ENCODE results near the gene ZNF780B. TPM values are rescaled to one million over a fixed set of nuclear protein-coding genes. Genes with fewer than 3 reads are reported as not detected.

Gene ZNF780B
- total and polyA plus RNA-seq, 11 donors, result 4.7 to 35.2 (median 17.3) TPM

- peaks cover 0 to 53% (median 18%) of the 10 kb centered on the region in 12 donors for H3K9me3 ChIP-seq
- TF ChIP-seq POLR2A (IDR thresholded peaks at IDR 0.05), result no peak
- ATAC-seq (no peak), DNase-seq (no peak)
- no peak overlapping the region for H3K4me3 ChIP-seq
- intact Hi-C loops (cut with DNase I), result no loop called here
- peaks cover 0 to 17% (median 13%) of the 10 kb centered on the region in 9 donors for H3K36me3 ChIP-seq
- H3K27ac ChIP-seq, result no peak overlapping the region
- H3K4me1 ChIP-seq, result peaks cover 0 to 6% (median 0%) of the 10 kb centered on the region in 12 donors
- no peaks in the 10 kb centered on the region for H3K27me3 ChIP-seq
These were observed 68.9 kb downstream of the ZNF780B start for GRCh38 chr19:39987167-39987566.

GRCh38 chr19:39986643-39987042, 69.4 kb downstream of the ZNF780B start:
- peaks cover 0 to 6% (median 0%) of the 10 kb centered on the region in 12 donors for H3K4me1 ChIP-seq
- peaks cover 0 to 22% (median 18%) of the 10 kb centered on the region in 9 donors for H3K36me3 ChIP-seq
- no peak overlapping the region for H3K4me3 ChIP-seq
- TF ChIP-seq, protein P1, sequence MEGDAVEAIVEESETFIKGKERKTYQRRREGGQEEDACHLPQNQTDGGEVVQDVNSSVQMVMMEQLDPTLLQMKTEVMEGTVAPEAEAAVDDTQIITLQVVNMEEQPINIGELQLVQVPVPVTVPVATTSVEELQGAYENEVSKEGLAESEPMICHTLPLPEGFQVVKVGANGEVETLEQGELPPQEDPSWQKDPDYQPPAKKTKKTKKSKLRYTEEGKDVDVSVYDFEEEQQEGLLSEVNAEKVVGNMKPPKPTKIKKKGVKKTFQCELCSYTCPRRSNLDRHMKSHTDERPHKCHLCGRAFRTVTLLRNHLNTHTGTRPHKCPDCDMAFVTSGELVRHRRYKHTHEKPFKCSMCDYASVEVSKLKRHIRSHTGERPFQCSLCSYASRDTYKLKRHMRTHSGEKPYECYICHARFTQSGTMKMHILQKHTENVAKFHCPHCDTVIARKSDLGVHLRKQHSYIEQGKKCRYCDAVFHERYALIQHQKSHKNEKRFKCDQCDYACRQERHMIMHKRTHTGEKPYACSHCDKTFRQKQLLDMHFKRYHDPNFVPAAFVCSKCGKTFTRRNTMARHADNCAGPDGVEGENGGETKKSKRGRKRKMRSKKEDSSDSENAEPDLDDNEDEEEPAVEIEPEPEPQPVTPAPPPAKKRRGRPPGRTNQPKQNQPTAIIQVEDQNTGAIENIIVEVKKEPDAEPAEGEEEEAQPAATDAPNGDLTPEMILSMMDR (IDR thresholded peaks at IDR 0.05), result no peak
- no peak for TF ChIP-seq POLR2A (IDR thresholded peaks at IDR 0.05)
- H3K27ac ChIP-seq, result no peak overlapping the region
- intact Hi-C loops (cut with DNase I), result no loop called here
- ATAC-seq, result no peak
- no peak for DNase-seq
- no peaks in the 10 kb centered on the region for H3K27me3 ChIP-seq
- H3K9me3 ChIP-seq, result peaks cover 0 to 53% (median 18%) of the 10 kb centered on the region in 12 donors

DNA sequence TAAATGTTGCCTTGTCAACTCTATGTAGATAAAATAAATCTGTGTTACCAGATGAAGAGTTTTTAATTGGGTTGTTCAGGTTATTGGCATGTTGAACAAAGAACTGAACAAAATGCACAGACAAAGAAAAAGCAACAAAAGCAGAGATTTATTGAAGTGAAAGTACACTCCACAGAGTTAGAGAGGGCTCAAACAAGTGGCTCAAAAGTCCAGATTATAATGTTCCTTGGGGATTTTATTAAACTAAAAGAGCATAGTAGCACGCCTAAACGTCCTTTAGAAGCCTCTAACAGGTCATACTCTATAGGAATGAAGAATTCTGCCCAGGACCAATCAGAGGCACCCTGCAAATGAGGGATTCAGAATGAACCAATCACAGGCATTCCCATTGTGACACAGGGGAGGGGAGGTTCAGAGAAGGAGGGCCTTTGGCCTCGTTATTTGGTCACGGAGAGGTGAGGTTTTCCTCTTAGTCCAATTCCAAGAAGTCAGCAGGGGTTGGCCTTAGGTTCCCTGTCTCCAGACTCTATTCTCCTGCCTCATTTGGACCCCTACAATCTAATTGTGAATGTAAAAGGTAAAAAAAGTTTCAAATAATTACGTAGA, 72.2 kb downstream of the ZNF780B start:
- peaks cover 0 to 53% (median 18%) of the 10 kb centered on the region in 12 donors for H3K9me3 ChIP-seq
- H3K4me1 ChIP-seq, result peaks cover 0 to 6% (median 0%) of the 10 kb centered on the region in 12 donors
- no peak for TF ChIP-seq POLR2A (IDR thresholded peaks at IDR 0.05)
- TF ChIP-seq, protein P1 (IDR thresholded peaks at IDR 0.05), result no peak
- no peak overlapping the region for H3K4me3 ChIP-seq
- DNase-seq, result no peak
- peaks cover 0 to 50% (median 47%) of the 10 kb centered on the region in 9 donors for H3K36me3 ChIP-seq
- no peak overlapping the region for H3K27ac ChIP-seq
- intact Hi-C loops (cut with DNase I), result no loop called here
- ATAC-seq, result no peak
- WGBS, 4 donors, result 83 to 96% (median 91%) methylated on average over 5 of the region's 5 CpGs
- H3K27me3 ChIP-seq, result no peaks in the 10 kb centered on the region

DNA sequence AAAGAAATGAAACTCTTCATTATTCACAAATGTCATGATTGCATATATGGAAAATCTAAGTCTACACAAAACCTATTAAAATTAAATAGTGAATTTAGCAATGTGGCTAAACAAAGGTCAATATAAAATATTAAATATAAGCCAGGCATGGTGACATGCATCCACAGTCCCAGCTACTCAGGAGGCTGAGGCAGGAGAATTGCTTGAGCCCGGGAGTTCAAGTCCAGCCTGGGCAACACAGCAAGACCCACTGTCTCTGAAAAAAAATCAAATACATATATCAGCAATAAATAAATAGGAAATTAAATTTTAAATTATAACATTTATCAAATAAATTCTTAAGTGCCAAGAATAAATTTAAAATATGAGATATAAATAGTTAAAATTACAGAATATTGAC, 73.1 kb downstream of the ZNF780B start:
- peaks cover 0 to 59% (median 56%) of the 10 kb centered on the region in 9 donors for H3K36me3 ChIP-seq
- TF ChIP-seq, protein P1 (IDR thresholded peaks at IDR 0.05), result no peak
- TF ChIP-seq POLR2A (IDR thresholded peaks at IDR 0.05), result no peak

More for the DNA sequence above, 73.1 kb downstream of the ZNF780B start:
- intact Hi-C loops (cut with DNase I), result no loop called here
- H3K4me3 ChIP-seq, result no peak overlapping the region
- WGBS, 4 donors, result 98 to 100% (median 100%) methylated on average over 1 of the region's 1 CpG
- peaks cover 0 to 6% (median 0%) of the 10 kb centered on the region in 12 donors for H3K4me1 ChIP-seq
- ATAC-seq, result no peak
- no peak for DNase-seq
- H3K9me3 ChIP-seq, result peaks cover 0 to 48% (median 18%) of the 10 kb centered on the region in 12 donors
- H3K27me3 ChIP-seq, result no peaks in the 10 kb centered on the region
- H3K27ac ChIP-seq, result no peak overlapping the region

Other genes starting within 250 kb of the ZNF780B start
- gene DYRK1B, start 222.1 kb downstream of the ZNF780B start, total RNA-seq, result 10 to 100 TPM; 12.8 to 49.1 (median 28.7) TPM
- 10 to 100 TPM; 13.8 to 19.7 TPM for gene DYRK1B, start 222.1 kb downstream of the ZNF780B start, polyA plus RNA-seq
- 10 to 100 TPM; 44.3 to 94.3 (median 70.5) TPM for gene FBL, start 209.9 kb downstream of the ZNF780B start, total RNA-seq
- 100 to 1,000 TPM in 1 of 2 donors, 10 to 100 TPM in 1; 72.5 to 169 TPM for gene FBL, start 209.9 kb downstream of the ZNF780B start, polyA plus RNA-seq
- 10 to 100 TPM in 3 of 9 donors, 1 to 10 TPM in 5, under 1 TPM in 1; 0.85 to 44.4 (median 6.3) TPM for gene FCGBP, start 121.6 kb downstream of the ZNF780B start, total RNA-seq
- 1 to 10 TPM in 1 of 2 donors, under 1 TPM in 1; 0.76 to 1.2 TPM for gene FCGBP, start 121.6 kb downstream of the ZNF780B start, polyA plus RNA-seq
- gene PSMC4, start 85.1 kb downstream of the ZNF780B start, total RNA-seq, result 100 to 1,000 TPM in 1 of 9 donors, 10 to 100 TPM in 8; 58.5 to 112 (median 78.6) TPM
- gene PSMC4, start 85.1 kb downstream of the ZNF780B start, polyA plus RNA-seq, result 100 to 1,000 TPM in 1 of 2 donors, 10 to 100 TPM in 1; 65.9 to 120 TPM
- 10 to 100 TPM in 3 of 9 donors, 1 to 10 TPM in 6; 4.2 to 14.4 (median 9.2) TPM for gene ZNF546, start 59.2 kb downstream of the ZNF780B start, total RNA-seq
- gene ZNF546, start 59.2 kb downstream of the ZNF780B start, polyA plus RNA-seq, result 1 to 10 TPM; 1.4 to 4.5 TPM
- gene ZNF780A, start 34.7 kb upstream of the ZNF780B start, total RNA-seq, result 10 to 100 TPM in 5 of 9 donors, 1 to 10 TPM in 4; 3.9 to 17.5 (median 11.0) TPM
- gene ZNF780A, start 34.7 kb upstream of the ZNF780B start, polyA plus RNA-seq, result 10 to 100 TPM; 10.3 to 17.0 TPM
- 10 to 100 TPM; 13.7 to 30.7 (median 15.6) TPM for gene MAP3K10, start 135.2 kb upstream of the ZNF780B start, total RNA-seq
- 10 to 100 TPM; 16.4 to 32.8 TPM for gene MAP3K10, start 135.2 kb upstream of the ZNF780B start, polyA plus RNA-seq
- not detected for gene TTC9B, start 162.2 kb upstream of the ZNF780B start, total RNA-seq
- not detected for gene TTC9B, start 162.2 kb upstream of the ZNF780B start, polyA plus RNA-seq
- gene CCNP, start 170.5 kb upstream of the ZNF780B start, total RNA-seq, result under 1 TPM in 2 of 9 donors, not detected in 7; 0.21 to 0.75 TPM
- not detected for gene CCNP, start 170.5 kb upstream of the ZNF780B start, polyA plus RNA-seq
- gene AKT2, start 229.1 kb upstream of the ZNF780B start, total RNA-seq, result 100 to 1,000 TPM in 7 of 9 donors, 10 to 100 TPM in 2; 81.8 to 132 (median 113) TPM
- 10 to 100 TPM; 71.0 to 91.0 TPM for gene AKT2, start 229.1 kb upstream of the ZNF780B start, polyA plus RNA-seq

All from heart left ventricle (tissue), 16 donors.